A673 (cell line): Measurements from ENCODE around the gene MCM5. TPM values are rescaled to one million over a fixed set of nuclear protein-coding genes. Genes with fewer than 3 reads are reported as not detected.

Experiments
- BruUV-seq: library from RNA; stranded (reverse); fragments of 400-500 nt; replicated peaks from 2 replicates; lab custom pipeline; 2021; lab: Mats Ljungman, UMichigan
- CTCF ChIA-PET: fragments of 300-600 bp; sonication (Branson Sonifier 250); formaldehyde crosslinking; loops from one replicate; lab custom pipeline; 2022; ENCODE audit warnings: antibody characterized with exemption; lab: Charles Lee
- POLR2A ChIA-PET: fragments of 300-600 bp; sonication (Branson Sonifier 250); formaldehyde crosslinking; loops from one replicate; lab custom pipeline; 2022; ENCODE audit warnings: antibody characterized with exemption; ENCODE audit not compliant: low non-redundant PET; lab: Charles Lee
- DNase-seq: peaks from one replicate; pipeline ENCODE4 v3.0.0-alpha.2; 2015; ENCODE audit warnings: low spot score
- H3K27ac ChIP-seq: fragments of 200-600 bp; sonication (generic); 2 replicates; pipeline ENCODE4 v1.5.1; 2016; ENCODE audit warnings: mixed run types, low read depth, mild to moderate bottlenecking, mixed read lengths, antibody characterized with exemption, low read length; ENCODE audit not compliant: poor library complexity, severe bottlenecking
- H3K27me3 ChIP-seq: fragments of 200-600 bp; sonication (generic); replicated peaks from 2 replicates; pipeline ENCODE4 v1.6.1; 2017; ENCODE audit warnings: mixed run types, low read depth, mild to moderate bottlenecking, mixed read lengths, antibody characterized with exemption, low read length; ENCODE audit not compliant: insufficient read depth, poor library complexity
- H3K36me3 ChIP-seq: fragments of 200-600 bp; sonication (generic); 2 replicates; pipeline ENCODE4 v1.6.1; 2016; ENCODE audit warnings: mixed run types, mild to moderate bottlenecking, mixed read lengths, antibody characterized with exemption, low read length; ENCODE audit not compliant: insufficient read depth, poor library complexity, severe bottlenecking
- H3K4me1 ChIP-seq: fragments of 200-600 bp; sonication (generic); 2 replicates; pipeline ENCODE4 v1.6.1; 2017; ENCODE audit warnings: mixed run types, mild to moderate bottlenecking, mixed read lengths, antibody characterized with exemption, low read length; ENCODE audit not compliant: insufficient read depth, poor library complexity, severe bottlenecking
- H3K4me3 ChIP-seq: fragments of 200-600 bp; sonication (generic); 2 replicates; pipeline ENCODE4 v1.5.1; 2016; ENCODE audit warnings: low read depth, mixed run types, mild to moderate bottlenecking, mixed read lengths, low read length; ENCODE audit not compliant: poor library complexity, severe bottlenecking
- H3K9me3 ChIP-seq: fragments of 200-600 bp; sonication (generic); 2 replicates; pipeline ENCODE4 v1.6.1; 2016; ENCODE audit warnings: mixed run types, low read depth, mild to moderate bottlenecking, mixed read lengths, antibody characterized with exemption, low read length; ENCODE audit not compliant: poor library complexity, severe bottlenecking
- EZH2 ChIP-seq: fragments of 200-600 bp; sonication (generic); IDR thresholded peaks from 2 replicates; pipeline ENCODE4 v1.6.1; 2017; ENCODE audit warnings: borderline replicate concordance, low read depth, mild to moderate bottlenecking, mixed read lengths, antibody characterized with exemption, low read length; ENCODE audit not compliant: poor library complexity, severe bottlenecking
- intact Hi-C: fragments of 100-400 bp; cut with micrococcal nuclease; formaldehyde crosslinking; loops from one replicate; pipeline ENCODE4 v1.10.0; 2022; ENCODE audit not compliant: unreplicated experiment
- total RNA-seq: library from RNA; stranded (reverse); gene quantifications from 2 replicates; pipeline ENCODE4 v1.2.3, GENCODE V29; 2021
- TF ChIP-seq, protein P1 (sequence below): fragments of 300-800, 200-600 bp; sonication (generic); conservative IDR thresholded peaks from 2 replicates; pipeline ENCODE4 v1.5.1; 2017; ENCODE audit warnings: low read depth, mild to moderate bottlenecking, antibody characterized with exemption, low read length, moderate library complexity, mixed read lengths

Gene MCM5
- total RNA-seq, 1 experiment from 2014 or later = 245 TPM

DNA sequence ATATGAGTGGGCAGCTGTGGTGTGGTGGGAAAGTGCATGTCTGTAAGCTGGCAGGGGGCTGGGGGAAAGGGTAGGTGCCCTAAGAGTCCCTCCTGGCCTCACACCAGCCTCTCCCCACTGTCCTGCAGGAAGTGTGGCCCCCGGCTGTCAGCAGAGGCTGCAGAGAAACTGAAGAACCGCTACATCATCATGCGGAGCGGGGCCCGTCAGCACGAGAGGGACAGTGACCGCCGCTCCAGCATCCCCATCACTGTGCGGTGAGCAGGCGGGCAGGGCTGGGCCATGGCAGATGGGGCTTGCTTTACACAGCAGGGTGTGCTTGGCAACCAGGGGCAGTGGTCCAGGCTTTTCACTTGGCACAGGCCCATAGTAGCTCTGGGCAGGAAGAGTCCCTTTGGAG, 19.8 kb downstream of the MCM5 start:
- no peak for TF ChIP-seq EZH2
- TF ChIP-seq, protein P1, sequence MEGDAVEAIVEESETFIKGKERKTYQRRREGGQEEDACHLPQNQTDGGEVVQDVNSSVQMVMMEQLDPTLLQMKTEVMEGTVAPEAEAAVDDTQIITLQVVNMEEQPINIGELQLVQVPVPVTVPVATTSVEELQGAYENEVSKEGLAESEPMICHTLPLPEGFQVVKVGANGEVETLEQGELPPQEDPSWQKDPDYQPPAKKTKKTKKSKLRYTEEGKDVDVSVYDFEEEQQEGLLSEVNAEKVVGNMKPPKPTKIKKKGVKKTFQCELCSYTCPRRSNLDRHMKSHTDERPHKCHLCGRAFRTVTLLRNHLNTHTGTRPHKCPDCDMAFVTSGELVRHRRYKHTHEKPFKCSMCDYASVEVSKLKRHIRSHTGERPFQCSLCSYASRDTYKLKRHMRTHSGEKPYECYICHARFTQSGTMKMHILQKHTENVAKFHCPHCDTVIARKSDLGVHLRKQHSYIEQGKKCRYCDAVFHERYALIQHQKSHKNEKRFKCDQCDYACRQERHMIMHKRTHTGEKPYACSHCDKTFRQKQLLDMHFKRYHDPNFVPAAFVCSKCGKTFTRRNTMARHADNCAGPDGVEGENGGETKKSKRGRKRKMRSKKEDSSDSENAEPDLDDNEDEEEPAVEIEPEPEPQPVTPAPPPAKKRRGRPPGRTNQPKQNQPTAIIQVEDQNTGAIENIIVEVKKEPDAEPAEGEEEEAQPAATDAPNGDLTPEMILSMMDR = no peak
- Histone ChIP-seq H3K9me3 (no peaks in the 10 kb centered on the region), H3K36me3 (peaks cover 97% of the 10 kb centered on the region), H3K4me1 (no peaks in the 10 kb centered on the region), H3K27me3 (no peaks in the 10 kb centered on the region), H3K4me3 (no peak overlapping the region), H3K27ac (no peak overlapping the region)
- no TSS peak for BruUV-seq
- intact Hi-C loops = no loop called here
- CTCF ChIA-PET = no interaction called here
- POLR2A ChIA-PET = no interaction called here
- no peak for DNase-seq

DNA sequence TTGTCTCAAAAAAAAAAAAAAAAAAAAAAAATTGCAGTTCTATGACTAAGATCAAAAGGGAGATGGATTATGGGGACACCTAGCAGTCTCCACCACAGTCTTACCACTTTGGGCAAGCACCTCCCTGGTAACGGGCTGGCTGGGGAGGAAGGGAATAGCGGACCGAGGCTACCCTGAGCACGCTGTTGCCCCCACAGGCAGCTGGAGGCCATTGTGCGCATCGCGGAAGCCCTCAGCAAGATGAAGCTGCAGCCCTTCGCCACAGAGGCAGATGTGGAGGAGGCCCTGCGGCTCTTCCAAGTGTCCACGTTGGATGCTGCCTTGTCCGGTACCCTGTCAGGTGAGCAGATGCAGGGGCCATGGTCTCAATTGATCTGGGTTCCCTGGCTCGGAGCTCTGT, 21.2 kb downstream of the MCM5 start:
- BruUV-seq = no TSS peak
- TF ChIP-seq, protein P1 = no peak
- no peak for TF ChIP-seq EZH2

GRCh38 chr22:35422145-35422544, 22.2 kb downstream of the MCM5 start:
- CTCF ChIA-PET = no interaction called here
- no TSS peak for BruUV-seq
- intact Hi-C loops = no loop called here
- peaks cover 90% of the 10 kb centered on the region for H3K36me3 ChIP-seq
- H3K27ac ChIP-seq = no peak overlapping the region
- TF ChIP-seq EZH2 = no peak
- TF ChIP-seq, protein P1 = no peak
- no peaks in the 10 kb centered on the region for H3K9me3 ChIP-seq
- no peaks in the 10 kb centered on the region for H3K27me3 ChIP-seq
- no peaks in the 10 kb centered on the region for H3K4me1 ChIP-seq
- H3K4me3 ChIP-seq = no peak overlapping the region
- no peak for DNase-seq
- POLR2A ChIA-PET = no interaction called here

More for the DNA sequence above, 21.2 kb downstream of the MCM5 start:
- H3K27me3 ChIP-seq = no peaks in the 10 kb centered on the region
- H3K36me3 ChIP-seq = peaks cover 92% of the 10 kb centered on the region
- DNase-seq = no peak
- CTCF ChIA-PET = interaction anchor here (0.8 kb wide), 1 partner anchor 10 kb away, joined by 3 read pairs; no protein-coding TSS in a partner anchor
- H3K9me3 ChIP-seq = no peaks in the 10 kb centered on the region
- intact Hi-C loops = no loop called here
- POLR2A ChIA-PET = no interaction called here
- no peak overlapping the region for H3K27ac ChIP-seq
- no peaks in the 10 kb centered on the region for H3K4me1 ChIP-seq
- H3K4me3 ChIP-seq = no peak overlapping the region
